Measurements from ENCODE around the gene COL13A1. TPM values are rescaled to one million over a fixed set of nuclear protein-coding genes. Genes with fewer than 3 reads are reported as not detected.

COL13A1 gene
- total and polyA plus RNA-seq, 2 of the 8 experiments (the other 6 are each of a cell fraction or from before 2014, with no cell fraction given): 2.6 to 5.2 TPM

DNA sequence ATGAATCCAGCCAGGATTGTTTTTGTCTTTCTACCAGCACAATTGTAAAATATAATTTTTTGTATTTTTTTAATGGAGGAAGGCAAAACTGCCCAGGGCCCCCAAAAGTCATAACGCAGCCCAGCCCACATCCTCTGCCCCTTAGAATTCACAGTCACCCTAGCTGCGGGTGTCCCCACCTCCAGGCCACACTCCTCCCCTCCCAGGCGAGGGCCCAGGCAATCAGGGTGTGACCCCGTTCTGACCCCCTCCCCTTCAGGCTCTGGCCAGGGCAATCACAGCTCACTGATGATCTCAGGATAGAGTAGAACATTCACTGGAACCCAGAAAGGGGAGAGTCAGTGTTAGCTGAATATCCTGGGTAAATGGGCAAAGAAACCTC is 158.9 kb downstream of the COL13A1 start (continued):
- TF ChIP-seq JUND (IDR thresholded peaks at IDR 0.05; ENCODE audit: low read length): no peak

Measured in H1 (cell line).